Measurements from ENCODE around the gene TMEM25.
"Not testable (repeated sequence)": the region's sequence is repeated elsewhere in the genome, so short reads cannot be mapped to it uniquely, and the experiment has no call there.

TMEM25 gene

GRCh38 chr11:118530683-118531596 lies at the start of gene TMEM25:
Gene TMEM25, plus strand, starts transcription at chr11:118531192. Its CDS starts 610 bp downstream, at chr11:118531802.
- DNase-seq = no peak

- DNase-seq = not testable (repeated sequence)
These were observed 49.8 kb upstream of the TMEM25 start for GRCh38 chr11:118481238-118481637.

GRCh38 chr11:118484405-118484804 lies 46.6 kb upstream of the TMEM25 start:
- no peak for DNase-seq

- no peak for DNase-seq
These were observed 45.7 kb upstream of the TMEM25 start for GRCh38 chr11:118485273-118485672.

- DNase-seq = peak; percentile 11 to 81
These were observed 42.4 kb upstream of the TMEM25 start for GRCh38 chr11:118488480-118489109.

GRCh38 chr11:118491041-118491440 lies 40.0 kb upstream of the TMEM25 start:
- DNase-seq = no peak

- no peak for DNase-seq
These were observed 33.2 kb upstream of the TMEM25 start for GRCh38 chr11:118497831-118498230.

- no peak for DNase-seq
These were observed 27.8 kb upstream of the TMEM25 start for GRCh38 chr11:118503216-118503615.

GRCh38 chr11:118511601-118512000 lies 19.4 kb upstream of the TMEM25 start:
- DNase-seq = no peak

- DNase-seq = peak in 1 of 2 donors; percentile 96
These were observed 16.9 kb upstream of the TMEM25 start for GRCh38 chr11:118514103-118514502.

GRCh38 chr11:118519549-118519948 lies 11.4 kb upstream of the TMEM25 start:
- DNase-seq = no peak

- DNase-seq = no peak
These were observed 9.1 kb upstream of the TMEM25 start for GRCh38 chr11:118521892-118522311.

GRCh38 chr11:118522571-118523072 lies 8.4 kb upstream of the TMEM25 start:
- no peak for DNase-seq

- DNase-seq = no peak
These were observed 6.6 kb upstream of the TMEM25 start for GRCh38 chr11:118524356-118524755.

GRCh38 chr11:118524757-118525470 lies 6.1 kb upstream of the TMEM25 start:
- DNase-seq = peak in 1 of 2 donors; percentile 66

- no peak for DNase-seq
These were observed 4.3 kb upstream of the TMEM25 start for GRCh38 chr11:118526688-118527087.

- DNase-seq = no peak
These were observed 3.9 kb upstream of the TMEM25 start, which contains the start of gene TTC36 for GRCh38 chr11:118527109-118527508. Gene TTC36, plus strand, starts transcription at chr11:118527474. Its CDS starts 21 bp downstream, at chr11:118527495.

GRCh38 chr11:118528511-118528910 lies 2.5 kb upstream of the TMEM25 start:
- no peak for DNase-seq

GRCh38 chr11:118529584-118530175 lies 1.3 kb upstream of the TMEM25 start:
- no peak for DNase-seq

- DNase-seq = no peak
These were observed 761 bp upstream of the TMEM25 start for GRCh38 chr11:118530180-118530682.

GRCh38 chr11:118531597-118532084 lies 649 bp downstream of the TMEM25 start:
- DNase-seq = no peak

GRCh38 chr11:118532091-118532490 lies 1.1 kb downstream of the TMEM25 start:
- DNase-seq = no peak
